H9 (cell line): Measurements from ENCODE around the gene KIF18B. TPM values are rescaled to one million over a fixed set of nuclear protein-coding genes. Genes with fewer than 3 reads are reported as not detected.

Experiments used
- DNase-seq: peaks from one replicate; pipeline ENCODE4 v3.0.0-alpha.2; 2017
- H2AFZ ChIP-seq: one replicate; pipeline ENCODE4 v1.6.1; 2013; ENCODE audit warnings: mild to moderate bottlenecking, low read length, control low read depth, moderate library complexity
- H2AK5ac ChIP-seq: 2 replicates; pipeline ENCODE4 v1.6.1; 2013; ENCODE audit warnings: low read length, control low read depth, mixed read lengths; ENCODE audit not compliant: insufficient read length
- H2BK120ac ChIP-seq: one replicate; pipeline ENCODE4 v1.6.1; 2013; ENCODE audit warnings: low read depth, mild to moderate bottlenecking, low read length, control low read depth, inconsistent platforms; ENCODE audit not compliant: poor library complexity, severe bottlenecking
- H2BK12ac ChIP-seq: 2 replicates; pipeline ENCODE4 v1.6.1; 2013; ENCODE audit warnings: low read length, control low read depth, mixed read lengths, low read depth; ENCODE audit not compliant: insufficient read length
- H2BK15ac ChIP-seq: 2 replicates; pipeline ENCODE4 v1.6.1; 2013; ENCODE audit warnings: low read depth, low read length, control low read depth
- H2BK20ac ChIP-seq: one replicate; pipeline ENCODE4 v1.6.1; 2013; ENCODE audit warnings: low read depth, mild to moderate bottlenecking, low read length, control low read depth, inconsistent platforms; ENCODE audit not compliant: poor library complexity, severe bottlenecking
- H2BK5ac ChIP-seq: 2 replicates; pipeline ENCODE4 v1.6.1; 2013; ENCODE audit warnings: low read length, control low read depth, mixed read lengths; ENCODE audit not compliant: insufficient read length
- H3K14ac ChIP-seq: 2 replicates; pipeline ENCODE4 v1.6.1; 2013; ENCODE audit warnings: low read length, control low read depth; ENCODE audit not compliant: insufficient read depth
- H3K18ac ChIP-seq: 2 replicates; pipeline ENCODE4 v1.6.1; 2013; ENCODE audit warnings: low read depth, mild to moderate bottlenecking, mixed read lengths, low read length, control low read depth; ENCODE audit not compliant: insufficient read length
- H3K23ac ChIP-seq: 2 replicates; pipeline ENCODE4 v1.6.1; 2013; ENCODE audit warnings: low read length, control low read depth, mixed read lengths, low read depth; ENCODE audit not compliant: insufficient read length
- H3K23me2 ChIP-seq: 2 replicates; pipeline ENCODE4 v1.6.1; 2013; ENCODE audit warnings: low read depth, mild to moderate bottlenecking, mixed read lengths, low read length, control low read depth; ENCODE audit not compliant: insufficient read length, poor library complexity, severe bottlenecking
- H3K27ac ChIP-seq: 2 replicates; pipeline ENCODE4 v1.5.1; 2013; ENCODE audit warnings: low read length, control low read depth, mixed read lengths, low read depth; ENCODE audit not compliant: insufficient read length
- H3K27me3 ChIP-seq: 2 replicates; pipeline ENCODE4 v1.6.1; 2013; ENCODE audit warnings: low read length, control low read depth, inconsistent platforms; ENCODE audit not compliant: insufficient read depth
- H3K4ac ChIP-seq: 2 replicates; pipeline ENCODE4 v1.6.1; 2013; ENCODE audit warnings: low read depth, mild to moderate bottlenecking, control low read depth, inconsistent platforms, low read length, moderate library complexity
- H3K4me1 ChIP-seq: 2 replicates; pipeline ENCODE4 v1.6.1; 2013; ENCODE audit warnings: low read length, control low read depth, inconsistent platforms; ENCODE audit not compliant: insufficient read depth
- H3K4me2 ChIP-seq: 2 replicates; pipeline ENCODE4 v1.6.1; 2013; ENCODE audit warnings: low read length, control low read depth, mixed read lengths; ENCODE audit not compliant: insufficient read length, insufficient read depth
- H3K56ac ChIP-seq: 2 replicates; pipeline ENCODE4 v1.6.1; 2013; ENCODE audit warnings: low read depth, mild to moderate bottlenecking, mixed read lengths, low read length, control low read depth; ENCODE audit not compliant: insufficient read length
- H3K79me1 ChIP-seq: 2 replicates; pipeline ENCODE4 v1.6.1; 2013; ENCODE audit warnings: low read depth, mild to moderate bottlenecking, moderate library complexity, low read length, control low read depth, inconsistent platforms; ENCODE audit not compliant: insufficient read depth, poor library complexity, severe bottlenecking
- H3K79me2 ChIP-seq: 2 replicates; pipeline ENCODE4 v1.6.1; 2013; ENCODE audit warnings: low read length, control low read depth, inconsistent platforms; ENCODE audit not compliant: insufficient read depth
- H3K9ac ChIP-seq: 2 replicates; pipeline ENCODE4 v1.6.1; 2013; ENCODE audit warnings: low read length, control low read depth, mixed read lengths; ENCODE audit not compliant: insufficient read length; ENCODE audit errors: extremely low read depth
- H3K9me3 ChIP-seq: one replicate; pipeline ENCODE4 v1.6.1; 2013; ENCODE audit warnings: low read depth, low read length, inconsistent platforms; ENCODE audit not compliant: control insufficient read depth
- H3T11ph ChIP-seq: one replicate; pipeline ENCODE4 v1.6.1; 2013; ENCODE audit warnings: mild to moderate bottlenecking, low read length, control low read depth, inconsistent platforms
- H4K20me1 ChIP-seq: one replicate; pipeline ENCODE4 v1.6.1; 2013; ENCODE audit not compliant: control insufficient read depth, insufficient read length, insufficient read depth
- H4K5ac ChIP-seq: 2 replicates; pipeline ENCODE4 v1.6.1; 2013; ENCODE audit warnings: low read depth, mild to moderate bottlenecking, mixed read lengths, low read length, control low read depth; ENCODE audit not compliant: insufficient read length
- H4K8ac ChIP-seq: replicated peaks from 2 replicates; pipeline ENCODE4 v1.6.1; 2013; ENCODE audit warnings: low read length, control low read depth, mixed read lengths, low read depth; ENCODE audit not compliant: insufficient read length
- H4K91ac ChIP-seq: 2 replicates; pipeline ENCODE4 v1.6.1; 2013; ENCODE audit warnings: low read depth, mild to moderate bottlenecking, moderate library complexity, mixed read lengths, low read length, control low read depth; ENCODE audit not compliant: insufficient read length
- H3K27ac Mint-ChIP-seq, 3 experiments: 2 replicates in 2 of 3; 3 replicates in 1 of 3; pipeline ENCODE4 v1.8.0; 2020 to 2021; ENCODE audit warnings: mixed read lengths in 3 of 3, mild to moderate bottlenecking in 1 of 3, moderate library complexity in 1 of 3
- H3K27me3 Mint-ChIP-seq: 2 replicates; pipeline ENCODE4 v1.8.0; 2021; ENCODE audit warnings: low read depth, mild to moderate bottlenecking, moderate library complexity, mixed read lengths
- H3K36me3 Mint-ChIP-seq, 3 experiments: 2 replicates in 2 of 3; 3 replicates in 1 of 3; pipeline ENCODE4 v1.8.0; 2020 to 2021; ENCODE audit warnings: low read depth in 3 of 3, mixed read lengths in 3 of 3; ENCODE audit not compliant: insufficient read depth in 1 of 3
- H3K4me1 Mint-ChIP-seq, 2 experiments: 2 replicates each; pipeline ENCODE4 v1.8.0; 2020; ENCODE audit warnings: mixed read lengths in 2 of 2
- H3K4me3 Mint-ChIP-seq, 2 experiments: 2 replicates in 1 of 2; 3 replicates in 1 of 2; pipeline ENCODE4 v1.8.0; 2020 to 2021; ENCODE audit warnings: mild to moderate bottlenecking in 2 of 2, mixed read lengths in 2 of 2, moderate library complexity in 1 of 2
- H3K9me3 Mint-ChIP-seq, 2 experiments: 2 replicates in 1 of 2; 3 replicates in 1 of 2; pipeline ENCODE4 v1.8.0; 2020; ENCODE audit warnings: mild to moderate bottlenecking in 2 of 2, mixed read lengths in 2 of 2, moderate library complexity in 1 of 2
- CTCF ChIP-seq: fragments of 200-600 bp; sonication (generic); conservative IDR thresholded peaks from 3 replicates; pipeline ENCODE4 v1.8.0; 2021; ENCODE audit warnings: antibody characterized with exemption, mild to moderate bottlenecking
- WGBS: extraction: QIAGEN DNeasy Blood & Tissue Kit; methylation state at CpG from one replicate; pipeline ENCODE4 v1.1.7; 2013; ENCODE audit warnings: missing lambda C conversion rate, low lambda C conversion rate, mixed read lengths; ENCODE audit not compliant: insufficient read length; ENCODE audit errors: extremely low coverage; 5-methylcytosine and 5-hydroxymethylcytosine counted together
- total RNA-seq: library from RNA; stranded (reverse); gene quantifications from 2 replicates; pipeline ENCODE4 v1.2.1, GENCODE V29; 2021

KIF18B gene
- total RNA-seq, 1 experiment from 2014 or later: 51.8 TPM

DNA sequence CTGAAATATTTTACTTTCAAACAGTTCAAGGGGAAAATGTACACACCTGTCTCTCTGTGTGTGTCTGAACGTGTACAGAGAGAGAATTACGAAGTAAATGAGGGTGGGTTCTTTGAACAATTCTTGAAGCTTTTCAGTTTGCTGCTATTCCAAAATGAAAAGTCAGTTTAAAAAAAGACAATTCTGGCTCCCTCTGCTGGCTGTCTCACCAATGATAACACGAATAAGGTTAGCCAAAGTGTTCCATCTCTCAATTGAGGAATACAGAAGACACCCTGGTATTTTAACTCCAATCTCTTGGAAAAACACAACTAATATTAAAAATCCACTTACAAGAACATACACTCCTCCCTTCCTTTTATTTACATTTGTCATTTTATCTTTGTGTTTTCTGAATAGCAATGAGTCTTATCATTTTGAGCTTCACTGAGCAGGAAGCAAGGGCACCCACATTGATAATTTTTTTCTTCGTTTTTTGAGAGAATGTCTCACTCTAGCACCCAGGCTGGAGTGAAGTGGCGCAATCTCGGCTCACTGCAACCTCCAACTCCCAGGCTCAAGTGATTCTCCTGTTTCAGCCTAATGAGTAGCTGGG, 68.8 kb downstream of the KIF18B start:
- no peak overlapping the region for H2BK12ac ChIP-seq
- no peak overlapping the region for H2BK20ac ChIP-seq
- no peak overlapping the region for H4K91ac ChIP-seq
- H3K79me1 ChIP-seq: no peaks in the 10 kb centered on the region
- H3K4me2 ChIP-seq: no peak overlapping the region
- H3K27me3 ChIP-seq: no peaks in the 10 kb centered on the region
- TF ChIP-seq CTCF: peak; percentile 75
- no peak overlapping the region for H3K18ac ChIP-seq
- H3K27ac Mint-ChIP-seq: no peak overlapping the region
- H3K14ac ChIP-seq: no peak overlapping the region
- no peak overlapping the region for H2BK15ac ChIP-seq
- H2BK5ac ChIP-seq: no peak overlapping the region
- no peaks in the 10 kb centered on the region for H3K9me3 ChIP-seq
- no peak overlapping the region for H4K5ac ChIP-seq
- no peaks in the 10 kb centered on the region for H3K79me2 ChIP-seq
- H3T11ph ChIP-seq: no peak overlapping the region
- H3K9me3 Mint-ChIP-seq: no peaks in the 10 kb centered on the region
- H3K36me3 Mint-ChIP-seq: peaks cover 38 to 86% (median 72%) of the 10 kb centered on the region in 3 experiments
- H3K27me3 Mint-ChIP-seq: no peaks in the 10 kb centered on the region
- no peak overlapping the region for H3K23ac ChIP-seq
- no peak for DNase-seq
- H3K4me3 Mint-ChIP-seq: no peak overlapping the region
- H3K56ac ChIP-seq: no peak overlapping the region
- H3K4me1 Mint-ChIP-seq: no peaks in the 10 kb centered on the region
- H4K20me1 ChIP-seq: no peaks in the 10 kb centered on the region
- no peak overlapping the region for H3K27ac ChIP-seq
- no peak overlapping the region for H2BK120ac ChIP-seq
- H2AK5ac ChIP-seq: no peak overlapping the region
- no CpG with 5 or more reads among the region's 6 CpGs for WGBS
- H3K4ac ChIP-seq: no peak overlapping the region
- H3K23me2 ChIP-seq: no peaks in the 10 kb centered on the region
- no peak overlapping the region for H2AFZ ChIP-seq
- H3K9ac ChIP-seq: no peak overlapping the region
- no peak overlapping the region for H4K8ac ChIP-seq
- H3K4me1 ChIP-seq: no peaks in the 10 kb centered on the region
